GM18868 (cell line): ENCODE measurements around the gene VASH2.
"Not testable (repeated sequence)": the region's sequence is repeated elsewhere in the genome, so short reads cannot be mapped to it uniquely, and the experiment has no call there.

Source experiments
- ATAC-seq: cut with Tn5 transposase; IDR thresholded peaks from one replicate; pipeline ENCODE4 v1.9.1; 2021; ENCODE audit warnings: mild to moderate bottlenecking, moderate library complexity; ENCODE audit not compliant: unreplicated experiment

Gene VASH2

DNA sequence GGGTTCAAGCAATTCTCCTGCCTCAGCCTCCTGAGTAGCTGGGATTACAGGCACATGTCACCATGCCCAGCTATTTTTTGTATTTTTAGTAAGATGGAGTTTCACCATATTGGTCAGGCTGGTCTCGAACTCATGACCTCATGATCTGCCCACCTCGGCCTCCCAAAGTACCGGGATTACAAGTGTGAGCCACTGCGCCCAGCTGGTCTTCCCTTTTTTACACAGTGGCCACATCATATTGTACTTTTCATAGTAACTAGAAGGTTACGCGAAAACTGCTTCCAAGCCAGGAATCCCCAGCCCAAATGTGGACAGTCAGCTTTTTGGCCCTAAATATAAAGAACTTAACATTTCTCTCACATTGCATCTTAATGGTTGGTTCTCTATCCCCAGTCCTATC lies 4.2 kb downstream of the VASH2 start:
- ATAC-seq = no peak

- peak; percentile 27 for ATAC-seq
These were observed 4.8 kb downstream of the VASH2 start for GRCh38 chr1:212955098-212955497.

- ATAC-seq = peak; percentile 22
These were observed 5.8 kb downstream of the VASH2 start for GRCh38 chr1:212955961-212956620.

GRCh38 chr1:212957546-212957945 lies 7.2 kb downstream of the VASH2 start:
- no peak for ATAC-seq

- ATAC-seq = no peak
These were observed 7.8 kb downstream of the VASH2 start for GRCh38 chr1:212958175-212958574.

DNA sequence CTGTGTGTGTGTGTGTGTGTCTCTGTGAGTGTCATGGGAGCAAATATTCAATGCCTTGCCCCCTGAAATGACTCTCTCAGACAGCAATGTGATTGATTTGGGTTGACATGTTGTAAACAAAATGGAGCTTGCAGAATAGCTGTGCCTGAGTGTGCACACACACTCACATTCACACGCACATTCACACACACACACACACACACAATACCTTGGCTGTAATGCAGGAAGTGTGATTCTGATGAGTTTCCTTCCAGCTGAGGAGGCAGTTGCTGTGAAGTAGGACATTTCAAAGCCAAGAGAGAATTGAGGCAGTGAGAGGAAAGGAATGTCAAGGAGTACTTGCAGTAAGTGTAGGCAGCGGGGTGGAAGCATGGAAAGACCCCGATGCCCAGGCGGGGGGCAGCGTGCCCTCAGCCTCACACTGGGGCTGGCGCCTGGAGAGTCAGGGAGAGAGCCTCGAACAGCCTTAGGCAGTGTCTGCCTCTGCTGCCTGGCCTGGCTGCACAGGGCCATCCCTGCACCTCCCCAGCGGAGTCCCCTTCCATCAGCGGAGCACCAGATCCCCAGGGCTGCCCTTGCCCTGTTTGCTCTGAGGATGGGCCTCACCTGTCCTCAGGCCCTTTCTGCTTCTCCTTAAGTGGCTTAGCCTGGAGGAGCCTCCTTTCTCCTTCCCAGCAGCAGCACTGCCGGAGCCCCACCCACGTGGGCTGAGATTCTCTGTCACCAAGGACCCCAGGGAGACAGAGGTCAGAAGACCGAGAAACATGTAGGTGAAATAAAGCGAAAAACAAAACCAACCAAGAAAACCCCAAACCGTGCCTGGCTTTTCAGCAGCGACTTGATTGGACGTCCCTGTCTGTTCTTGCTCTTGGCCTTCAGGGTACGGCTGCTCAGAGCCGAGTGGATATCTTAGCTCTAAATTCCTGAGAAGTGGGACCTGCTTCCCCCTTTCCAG lies 9.2 kb downstream of the VASH2 start:
- peak; percentile 75 for ATAC-seq

DNA sequence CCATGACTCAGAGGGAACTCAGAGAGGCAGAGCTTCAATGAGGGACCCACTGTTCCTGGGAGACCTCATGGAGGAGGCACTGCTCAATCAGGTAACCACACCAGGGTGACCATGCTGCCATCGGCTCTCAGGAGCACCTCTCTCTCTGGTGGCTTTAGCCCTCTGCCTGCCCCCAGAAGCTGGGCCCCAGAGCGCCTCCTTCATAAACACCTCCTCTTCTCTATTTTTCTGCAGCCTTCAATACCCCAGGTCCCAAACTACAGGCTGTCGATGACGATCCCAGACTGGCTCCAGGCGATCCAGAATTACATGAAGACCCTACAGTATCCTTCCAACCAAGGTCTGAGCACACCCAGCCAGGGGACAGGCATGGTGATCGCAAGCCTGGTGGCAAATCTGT lies 10.6 kb downstream of the VASH2 start:
- ATAC-seq = no peak

DNA sequence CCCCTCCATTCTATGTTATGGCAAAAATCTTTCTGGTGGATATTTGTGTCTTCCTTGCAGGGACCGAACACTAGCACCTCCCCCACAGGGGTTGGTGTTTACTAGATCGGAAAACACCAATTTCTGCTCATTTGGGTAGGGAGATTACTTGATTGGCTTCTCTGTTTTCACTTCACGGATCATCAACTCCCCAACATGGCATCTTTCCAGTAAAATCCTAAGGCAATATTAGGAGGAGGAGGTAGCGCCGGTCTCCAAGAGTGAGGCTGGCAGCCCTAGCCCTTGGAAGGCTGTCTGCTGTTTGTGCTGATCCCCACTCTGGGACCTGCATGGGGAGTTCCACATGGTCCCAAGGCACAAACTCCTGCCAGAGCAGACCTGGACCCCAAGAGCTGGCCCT lies 12.2 kb downstream of the VASH2 start:
- ATAC-seq = no peak

DNA sequence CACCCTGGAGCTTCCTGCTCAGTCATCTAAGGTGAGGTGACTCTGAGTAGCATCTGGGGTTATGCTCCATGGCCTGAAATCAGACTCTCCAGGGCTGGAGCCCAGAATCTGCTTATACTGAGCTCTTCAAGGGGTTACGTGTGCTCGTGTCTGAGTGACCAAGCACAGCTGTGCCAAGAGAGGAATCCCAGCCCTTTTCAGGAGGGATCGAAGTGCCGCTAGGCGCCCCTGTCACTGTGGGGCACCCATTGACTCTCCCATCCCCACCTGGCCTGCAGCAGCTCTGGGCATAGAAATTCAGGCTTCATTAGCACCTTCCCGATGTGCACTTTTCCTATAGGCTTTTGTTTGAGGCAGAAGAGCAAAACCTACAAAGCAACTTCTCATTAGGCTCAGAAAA lies 13.8 kb downstream of the VASH2 start:
- no peak for ATAC-seq

GRCh38 chr1:212964993-212965392 lies 14.7 kb downstream of the VASH2 start:
- ATAC-seq = not testable (repeated sequence)

GRCh38 chr1:212966616-212967015 lies 16.3 kb downstream of the VASH2 start:
- ATAC-seq = no peak

- ATAC-seq = peak; percentile 82
These were observed 17.5 kb downstream of the VASH2 start for GRCh38 chr1:212967801-212968200.

- ATAC-seq = no peak
These were observed 18.1 kb downstream of the VASH2 start for GRCh38 chr1:212968368-212968863.

GRCh38 chr1:212970085-212970484 lies 19.7 kb downstream of the VASH2 start:
- no peak for ATAC-seq

DNA sequence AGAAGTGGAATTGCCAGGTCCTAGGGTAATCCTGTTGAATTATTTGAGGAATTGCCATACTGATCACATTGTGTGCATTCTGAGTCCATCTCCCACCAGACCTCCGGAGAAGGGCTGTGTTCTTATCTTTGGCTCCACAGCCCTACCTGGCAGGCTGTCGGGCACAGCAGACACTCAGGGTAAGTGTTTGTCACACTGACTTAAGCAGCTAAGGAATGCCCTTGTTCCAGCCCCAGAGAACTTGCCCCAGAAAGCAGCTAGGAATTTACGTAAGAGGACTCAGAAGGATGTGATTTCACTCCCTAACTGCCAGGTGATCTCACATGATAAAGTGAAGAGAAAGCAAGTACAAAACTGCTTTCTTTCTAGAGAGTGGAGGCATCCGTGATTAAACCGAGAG lies 21.0 kb downstream of the VASH2 start:
- ATAC-seq = no peak

- ATAC-seq = no peak
These were observed 23.1 kb downstream of the VASH2 start for GRCh38 chr1:212973426-212973825.

GRCh38 chr1:212973899-212974298 lies 23.6 kb downstream of the VASH2 start:
- ATAC-seq = no peak

GRCh38 chr1:212974711-212975110 lies 24.4 kb downstream of the VASH2 start:
- no peak for ATAC-seq

DNA sequence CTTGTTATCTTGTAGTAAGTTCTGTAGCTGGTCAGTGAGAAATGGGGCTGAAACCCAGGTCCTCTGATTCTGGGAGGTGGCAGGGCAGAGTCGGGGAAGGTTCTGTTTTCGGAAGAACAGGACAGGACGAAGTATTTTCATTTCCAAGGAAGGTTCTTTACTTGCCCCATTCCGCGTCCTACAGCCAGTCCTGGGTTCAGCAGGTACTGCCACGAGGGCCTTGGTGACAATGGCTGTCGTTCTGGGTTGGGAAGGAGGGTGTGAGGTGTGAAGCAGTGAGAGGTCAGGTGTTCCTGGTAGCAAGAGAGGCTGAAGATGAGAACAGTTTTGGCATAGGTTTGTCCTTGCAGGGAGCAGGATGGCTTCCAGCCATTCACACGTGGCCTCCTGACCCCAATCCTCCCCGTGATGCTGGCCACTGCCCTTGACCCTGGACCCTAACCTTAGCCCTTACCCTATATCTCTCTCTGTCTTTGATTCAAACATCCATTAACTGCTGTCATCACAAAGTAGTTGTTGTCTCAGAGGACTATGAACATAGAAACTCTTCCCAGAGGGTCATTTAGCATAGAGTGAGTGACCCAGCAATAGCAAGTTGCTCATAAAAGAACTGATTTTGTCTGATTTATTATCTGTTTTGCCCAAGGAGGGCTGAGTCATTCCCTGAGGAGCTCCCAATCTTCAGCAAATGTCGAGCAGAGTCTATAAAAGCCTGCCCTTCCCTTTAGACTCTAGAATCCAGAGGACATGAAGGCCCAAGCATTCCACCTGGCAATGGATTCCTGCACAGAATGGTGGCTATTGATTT lies 25.0 kb downstream of the VASH2 start:
- ATAC-seq = no peak

DNA sequence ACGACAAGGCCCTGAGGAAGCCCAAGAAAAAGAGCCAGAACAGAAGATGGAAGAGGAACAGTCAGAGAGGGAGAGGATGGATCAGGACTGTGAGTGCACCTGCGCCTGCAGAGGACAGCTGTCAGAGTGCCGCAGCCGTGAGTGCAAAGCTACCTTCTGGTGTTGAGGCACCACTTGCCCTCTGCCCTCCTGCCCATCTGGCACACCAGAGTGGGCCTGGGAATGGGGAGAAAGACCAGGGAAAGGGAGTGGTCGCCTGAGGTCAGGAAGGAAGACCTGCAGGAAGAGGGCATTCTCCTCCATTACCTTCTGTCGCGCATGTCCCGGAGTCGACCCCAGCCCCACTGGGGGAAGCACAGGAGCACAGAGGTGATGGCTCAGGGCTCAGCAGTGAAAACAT lies 26.2 kb downstream of the VASH2 start:
- no peak for ATAC-seq
